Mucosa of descending colon (tissue), 3 donors: Measurements from ENCODE around the gene ZNF154. TPM values are rescaled to one million over a fixed set of nuclear protein-coding genes. Genes with fewer than 3 reads are reported as not detected.

Experiments
- ATAC-seq: fragments of 200-7000 bp; cut with Tn5 transposase; one replicate; pipeline ENCODE4 v1.9.1; 2020; ENCODE audit warnings: mild to moderate bottlenecking, moderate library complexity
- DNase-seq, 3 donors: peaks; one replicate each; pipeline ENCODE4 v3.0.0-alpha.2; 2020
- H3K36me3 ChIP-seq: fragments of 200-600 bp; one replicate; pipeline ENCODE4 v1.8.0; 2021; ENCODE audit warnings: low read depth, mild to moderate bottlenecking
- H3K4me1 ChIP-seq: fragments of 200-600 bp; one replicate; pipeline ENCODE4 v1.8.0; 2021; ENCODE audit warnings: low read depth, mild to moderate bottlenecking
- H3K4me3 ChIP-seq: fragments of 200-600 bp; one replicate; pipeline ENCODE4 v1.8.0; 2021; ENCODE audit warnings: mild to moderate bottlenecking
- H3K9me3 ChIP-seq: fragments of 200-600 bp; one replicate; pipeline ENCODE4 v1.8.0; 2021; ENCODE audit warnings: mild to moderate bottlenecking
- CTCF ChIP-seq: fragments of 200-600 bp; IDR thresholded peaks from one replicate; pipeline ENCODE4 v1.8.0; 2022; ENCODE audit warnings: antibody characterized with exemption, mild to moderate bottlenecking
- intact Hi-C, 2 donors: fragments of 100-400 bp; cut with DNase I in 1 of 2; cut with micrococcal nuclease in 1 of 2; formaldehyde crosslinking; loops; one replicate each; pipeline versions ENCODE4 v1.11.0 to v1.11.1; 2022; cut with DNase I, micrococcal nuclease
- total RNA-seq, 3 donors: library from RNA; stranded (reverse); fragmentation: NEBNext Ultra II Directional in 2 of 3; extraction: Animal tissue kit (Norgen Biotek cat#: 25700) in 2 of 3; gene quantifications; one replicate each; pipeline versions ENCODE4 v1.2.1 to v1.2.4, GENCODE V29; 2021 to 2023
- donor health status: DM: no; HTN: no; CAD: no; lungs with moderate emphysema.
- donor health status: DM: no; HTN: no; CAD: no.
- donor health status: DM: no; HTN: yes; CAD: no.

The ZNF154 gene
- total RNA-seq, 3 donors from 2014 or later: 0.72 to 13.7 (median 1.5) TPM

GRCh38 chr19:57648331-57649003, 60.5 kb downstream of the ZNF154 start:
- no peak for TF ChIP-seq CTCF
- Histone ChIP-seq H3K36me3 (no peaks in the 10 kb centered on the region), H3K9me3 (peaks cover 19% of the 10 kb centered on the region), H3K4me1 (no peaks in the 10 kb centered on the region), H3K4me3 (no peak overlapping the region)
- no peak for DNase-seq
- intact Hi-C loops: no loop called here
- ATAC-seq: no peak

Other genes starting within 250 kb of the ZNF154 start
- gene ZNF772, start 231.6 kb downstream of the ZNF154 start, total RNA-seq: 1 to 10 TPM; 2.9 to 10.0 (median 5.9) TPM
- gene ZNF419, start 221.5 kb downstream of the ZNF154 start, total RNA-seq: 1 to 10 TPM; 3.9 to 8.4 (median 5.2) TPM
- gene ZNF773, start 209.3 kb downstream of the ZNF154 start, total RNA-seq: 1 to 10 TPM; 5.7 to 6.9 (median 6.9) TPM
- 1 to 10 TPM; 2.3 to 6.3 (median 3.7) TPM for gene ZNF549, start 181.8 kb downstream of the ZNF154 start, total RNA-seq
- 1 to 10 TPM; 3.0 to 7.0 (median 4.5) TPM for gene ZNF550, start 149.3 kb downstream of the ZNF154 start, total RNA-seq
- 1 to 10 TPM; 2.0 to 5.0 (median 2.9) TPM for gene ZNF416, start 130.3 kb downstream of the ZNF154 start, total RNA-seq
- 1 to 10 TPM; 1.2 to 6.2 (median 1.3) TPM for gene ZIK1, start 125.1 kb downstream of the ZNF154 start, total RNA-seq
- 1 to 10 TPM; 1.7 to 3.1 (median 2.3) TPM for gene ZNF530, start 109.3 kb downstream of the ZNF154 start, total RNA-seq
- 10 to 100 TPM in 1 of 3 donors, 1 to 10 TPM in 2; 9.0 to 20.0 (median 9.2) TPM for gene ZNF134, start 95.0 kb downstream of the ZNF154 start, total RNA-seq
- 10 to 100 TPM in 1 of 3 donors, 1 to 10 TPM in 2; 7.9 to 16.3 (median 9.4) TPM for gene ZNF211, start 76.0 kb downstream of the ZNF154 start, total RNA-seq
- gene ZSCAN4, start 40.3 kb downstream of the ZNF154 start, total RNA-seq: under 1 TPM in 1 of 3 donors, not detected in 2; 0.16 TPM
- gene ZNF551, start 27.2 kb downstream of the ZNF154 start, total RNA-seq: 1 to 10 TPM; 4.7 to 5.2 (median 4.9) TPM
- 1 to 10 TPM; 2.6 to 9.2 (median 2.9) TPM for gene ZNF671, start 18.4 kb upstream of the ZNF154 start, total RNA-seq
- gene ZNF776, start 37.6 kb upstream of the ZNF154 start, total RNA-seq: 10 to 100 TPM; 10.4 to 16.5 (median 14.5) TPM
- 10 to 100 TPM; 16.4 to 25.2 (median 20.4) TPM for gene ZNF586, start 60.5 kb upstream of the ZNF154 start, total RNA-seq
- 10 to 100 TPM; 18.7 to 33.1 (median 27.9) TPM for gene ZNF552, start 105.7 kb upstream of the ZNF154 start, total RNA-seq
- gene ZNF587B, start 121.1 kb upstream of the ZNF154 start, total RNA-seq: 10 to 100 TPM; 13.9 to 21.1 (median 18.3) TPM
- gene ZNF587, start 140.7 kb upstream of the ZNF154 start, total RNA-seq: 10 to 100 TPM; 51.9 to 80.7 (median 61.0) TPM
- 10 to 100 TPM in 2 of 3 donors, 1 to 10 TPM in 1; 9.1 to 24.5 (median 18.4) TPM for gene ZNF814, start 179.8 kb upstream of the ZNF154 start, total RNA-seq
- gene ZNF417, start 207.4 kb upstream of the ZNF154 start, total RNA-seq: 10 to 100 TPM; 12.3 to 19.9 (median 15.7) TPM
- 10 to 100 TPM in 1 of 3 donors, 1 to 10 TPM in 1, under 1 TPM in 1; 0.82 to 15.5 (median 4.1) TPM for gene ZNF418, start 226.2 kb upstream of the ZNF154 start, total RNA-seq
- 1 to 10 TPM; 3.0 to 7.1 (median 3.7) TPM for gene ZNF256, start 238.5 kb upstream of the ZNF154 start, total RNA-seq